Keratinocyte (primary cell): Measurements from ENCODE around the gene MAP3K5. TPM values are rescaled to one million over a fixed set of nuclear protein-coding genes. Genes with fewer than 3 reads are reported as not detected.

Experiments used
- DNase-seq: peaks from one replicate; pipeline ENCODE4 v3.0.0-alpha.2; 2011; ENCODE audit warnings: low read depth, missing footprints, low spot score
- FAIRE-seq: peaks from 2 replicates; lab custom pipeline; 2011; peaks lifted over from hg19 to GRCh38; lab: Jason Lieb, UNC
- H2AFZ ChIP-seq: 2 replicates; pipeline ENCODE4 v1.6.0; 2012; ENCODE audit warnings: low read length, control low read depth, inconsistent platforms; ENCODE audit not compliant: control insufficient read depth
- H3K27ac ChIP-seq: 2 replicates; pipeline ENCODE4 v1.5.1; 2011; ENCODE audit warnings: low read length; ENCODE audit not compliant: control insufficient read depth, insufficient read depth
- H3K27me3 ChIP-seq: 3 replicates; pipeline ENCODE4 v1.6.0; 2011; ENCODE audit warnings: low read length; ENCODE audit not compliant: control insufficient read depth, insufficient read depth; ENCODE audit errors: extremely low read depth
- H3K36me3 ChIP-seq, 2 experiments: 2 replicates in 1 of 2; 3 replicates in 1 of 2; pipeline ENCODE4 v1.5.1; 2011; ENCODE audit warnings: low read length in 2 of 2, mild to moderate bottlenecking in 1 of 2; ENCODE audit not compliant: control insufficient read depth in 2 of 2, insufficient read depth in 2 of 2; ENCODE audit errors: extremely low read depth in 1 of 2
- H3K4me1 ChIP-seq: 3 replicates; pipeline ENCODE4 v1.5.1; 2011; ENCODE audit warnings: low read length; ENCODE audit not compliant: control insufficient read depth, insufficient read depth; ENCODE audit errors: extremely low read depth
- H3K4me2 ChIP-seq: 3 replicates; pipeline ENCODE4 v1.6.0; 2011; ENCODE audit warnings: low read depth, low read length; ENCODE audit not compliant: control insufficient read depth, insufficient read depth; ENCODE audit errors: extremely low read depth
- H3K4me3 ChIP-seq, 3 experiments: fragments of 200-600 bp in 1 of 3; sonication (generic) in 1 of 3; 2 replicates in 2 of 3; 3 replicates in 1 of 3; pipeline ENCODE4 v1.5.1; 2011 to 2016; ENCODE audit warnings: low read length in 3 of 3, mild to moderate bottlenecking in 3 of 3, control low read depth in 2 of 3, inconsistent platforms in 1 of 3, low read depth in 1 of 3, mixed read lengths in 1 of 3, mixed run types in 1 of 3, moderate library complexity in 1 of 3; ENCODE audit not compliant: control insufficient read depth in 2 of 3, insufficient read depth in 2 of 3; ENCODE audit errors: extremely low read depth in 1 of 3
- H3K79me2 ChIP-seq: 2 replicates; pipeline ENCODE4 v1.6.0; 2012; ENCODE audit warnings: low read length; ENCODE audit not compliant: control insufficient read depth, insufficient read depth
- H3K9ac ChIP-seq: 3 replicates; pipeline ENCODE4 v1.6.0; 2011; ENCODE audit warnings: low read length; ENCODE audit not compliant: control insufficient read depth, insufficient read depth; ENCODE audit errors: extremely low read depth
- H3K9me1 ChIP-seq: 3 replicates; pipeline ENCODE4 v1.6.0; 2011; ENCODE audit warnings: low read length; ENCODE audit not compliant: control insufficient read depth, insufficient read depth; ENCODE audit errors: extremely low read depth
- H3K9me3 ChIP-seq: 2 replicates; pipeline ENCODE4 v1.5.1; 2012; ENCODE audit warnings: low read depth, low read length; ENCODE audit not compliant: control insufficient read depth
- H4K20me1 ChIP-seq: 3 replicates; pipeline ENCODE4 v1.6.0; 2011; ENCODE audit warnings: low read length; ENCODE audit not compliant: control insufficient read depth, insufficient read depth; ENCODE audit errors: extremely low read depth
- EZH2 ChIP-seq: IDR thresholded peaks from one replicate; pipeline ENCODE4 v1.6.1; 2012; ENCODE audit warnings: inconsistent platforms, mild to moderate bottlenecking, low read length, moderate library complexity
- dilution Hi-C: fragments of 300-500 bp; cut with MboI; formaldehyde crosslinking; loops from one replicate; pipeline ENCODE4 v1.7.0; 2020; ENCODE audit warnings: low sequenced_read_pairs; ENCODE audit not compliant: extremely low pct_ligation_motif_present
- polyA plus RNA-seq, 5 experiments: library from polyadenylated mRNA; depleted of rRNA in 3 of 5; stranded (reverse) in 3 of 5; stranded (forward) in 1 of 5; unstranded in 1 of 5; fragments of >200 nt; gene quantifications; 1 replicate in 1 of 5; 2 replicates in 3 of 5; 3 replicates in 1 of 5; pipeline versions ENCODE4 v1.2.1 to v1.2.3, GENCODE V29; 2011 to 2012; ENCODE audit warnings: missing spikeins in 2 of 5, low read depth in 1 of 5, low replicate concordance in 1 of 5
- TF ChIP-seq, protein P1 (sequence below), 3 experiments: IDR thresholded peaks in 1 of 3; conservative IDR thresholded peaks in 1 of 3; optimal IDR thresholded peaks in 1 of 3; 2 replicates in 2 of 3; 3 replicates in 1 of 3; pipeline versions ENCODE3 to v1.5.1; 2011; ENCODE audit warnings: low read length in 3 of 3, mild to moderate bottlenecking in 3 of 3, moderate library complexity in 2 of 3, control low read depth in 1 of 3, inconsistent platforms in 1 of 3; ENCODE audit not compliant: insufficient read depth in 2 of 3; ENCODE audit errors: extremely low read depth in 1 of 3

MAP3K5 gene
- polyA plus RNA-seq, 1 donor (not counting 4 experiments of a cell fraction or from before 2014, with no cell fraction given), result 3.4 TPM

DNA sequence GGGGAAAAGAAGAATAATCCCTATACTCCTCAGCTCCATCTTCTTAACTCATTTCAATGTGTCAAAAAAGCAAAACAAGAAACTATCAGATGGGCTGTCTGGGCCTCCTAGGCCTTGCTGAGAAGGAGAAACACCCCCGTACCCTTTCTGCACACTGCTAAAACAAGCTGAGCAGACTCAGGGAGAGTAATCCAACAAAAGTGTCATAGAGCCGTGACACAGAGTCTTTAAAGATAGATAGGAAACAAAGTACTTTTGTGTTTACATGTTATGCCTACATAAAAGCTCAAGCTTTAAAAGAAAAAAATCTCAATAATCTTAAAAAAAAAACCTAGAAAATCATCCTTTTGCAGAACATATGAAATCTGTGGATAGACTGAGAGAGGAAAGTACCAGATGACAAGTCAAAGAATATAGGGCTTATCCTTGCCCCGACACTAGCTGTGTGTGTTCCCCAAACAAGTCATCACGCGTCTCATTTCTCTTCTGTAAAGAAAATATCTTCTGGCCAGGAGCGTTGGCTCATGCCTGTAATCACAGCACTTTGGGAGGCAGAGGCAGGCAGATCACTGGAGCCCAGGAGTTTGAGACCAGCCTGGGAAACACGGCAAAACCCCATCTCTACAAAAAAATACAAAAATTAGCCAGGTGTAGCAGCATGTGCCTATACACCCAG lies 81.3 kb downstream of the MAP3K5 start:
- FAIRE-seq, result no peak
- dilution Hi-C loops, result no loop called here
- no peaks in the 10 kb centered on the region for H3K27me3 ChIP-seq

DNA sequence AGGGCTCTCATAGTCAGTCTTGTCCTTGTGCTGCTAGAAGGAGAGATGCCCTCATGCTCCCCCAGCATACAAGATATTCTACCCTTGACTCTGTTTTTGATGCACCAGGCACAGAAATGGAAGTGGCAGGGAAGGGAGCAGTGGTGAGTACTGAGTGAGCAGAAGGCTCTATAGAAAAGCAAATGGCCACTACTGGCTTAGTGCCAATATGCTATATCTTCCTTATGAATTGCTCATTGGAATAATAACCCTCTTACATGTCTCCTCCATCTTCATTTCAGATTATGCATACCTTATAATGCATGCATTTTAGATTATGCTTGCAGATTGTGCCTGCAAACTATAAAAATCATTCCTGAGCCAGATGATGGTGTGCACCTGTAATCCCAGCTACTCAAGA lies 82.8 kb downstream of the MAP3K5 start:
- H3K9me3 ChIP-seq, result no peaks in the 10 kb centered on the region
- H3K36me3 ChIP-seq, result no peaks in the 10 kb centered on the region
- no peak overlapping the region for H3K9ac ChIP-seq
- H3K27me3 ChIP-seq, result no peaks in the 10 kb centered on the region
- no peak for DNase-seq
- no peak overlapping the region for H3K4me2 ChIP-seq
- TF ChIP-seq, protein P1, sequence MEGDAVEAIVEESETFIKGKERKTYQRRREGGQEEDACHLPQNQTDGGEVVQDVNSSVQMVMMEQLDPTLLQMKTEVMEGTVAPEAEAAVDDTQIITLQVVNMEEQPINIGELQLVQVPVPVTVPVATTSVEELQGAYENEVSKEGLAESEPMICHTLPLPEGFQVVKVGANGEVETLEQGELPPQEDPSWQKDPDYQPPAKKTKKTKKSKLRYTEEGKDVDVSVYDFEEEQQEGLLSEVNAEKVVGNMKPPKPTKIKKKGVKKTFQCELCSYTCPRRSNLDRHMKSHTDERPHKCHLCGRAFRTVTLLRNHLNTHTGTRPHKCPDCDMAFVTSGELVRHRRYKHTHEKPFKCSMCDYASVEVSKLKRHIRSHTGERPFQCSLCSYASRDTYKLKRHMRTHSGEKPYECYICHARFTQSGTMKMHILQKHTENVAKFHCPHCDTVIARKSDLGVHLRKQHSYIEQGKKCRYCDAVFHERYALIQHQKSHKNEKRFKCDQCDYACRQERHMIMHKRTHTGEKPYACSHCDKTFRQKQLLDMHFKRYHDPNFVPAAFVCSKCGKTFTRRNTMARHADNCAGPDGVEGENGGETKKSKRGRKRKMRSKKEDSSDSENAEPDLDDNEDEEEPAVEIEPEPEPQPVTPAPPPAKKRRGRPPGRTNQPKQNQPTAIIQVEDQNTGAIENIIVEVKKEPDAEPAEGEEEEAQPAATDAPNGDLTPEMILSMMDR (optimal IDR thresholded peaks at IDR 0.05 in 1 of 3, IDR thresholded peaks at IDR 0.05 in 1 of 3, conservative IDR thresholded peaks at IDR 0.05 in 1 of 3; ENCODE audit: extremely low read depth in 1 of 3, insufficient read depth in 2 of 3, low read length in 3 of 3), result no peak
- no peak for TF ChIP-seq EZH2
- H3K9me1 ChIP-seq, result no peaks in the 10 kb centered on the region
- no peak overlapping the region for H2AFZ ChIP-seq
- H3K4me1 ChIP-seq, result peaks cover 4% of the 10 kb centered on the region
- H3K27ac ChIP-seq, result no peak overlapping the region
- no peaks in the 10 kb centered on the region for H4K20me1 ChIP-seq
- no peak overlapping the region for H3K4me3 ChIP-seq
- dilution Hi-C loops, result no loop called here
- no peaks in the 10 kb centered on the region for H3K79me2 ChIP-seq
- FAIRE-seq, result no peak

More for the DNA sequence above, 81.3 kb downstream of the MAP3K5 start:
- Histone ChIP-seq H2AFZ (no peak overlapping the region), H3K4me2 (peak overlapping the region; percentile 0), H3K9me3 (no peaks in the 10 kb centered on the region), H3K4me1 (peaks cover 5% of the 10 kb centered on the region), H4K20me1 (no peaks in the 10 kb centered on the region), H3K36me3 (no peaks in the 10 kb centered on the region), H3K27ac (no peak overlapping the region), H3K9ac (no peak overlapping the region), H3K79me2 (no peaks in the 10 kb centered on the region), H3K9me1 (no peaks in the 10 kb centered on the region), H3K4me3 (no peak overlapping the region)
- no peak for TF ChIP-seq EZH2
- TF ChIP-seq, protein P1 (optimal IDR thresholded peaks at IDR 0.05 in 1 of 3, IDR thresholded peaks at IDR 0.05 in 1 of 3, conservative IDR thresholded peaks at IDR 0.05 in 1 of 3; ENCODE audit: extremely low read depth in 1 of 3, insufficient read depth in 2 of 3, low read length in 3 of 3), result no peak
- no peak for DNase-seq
